Common myeloid progenitor, CD34-positive (primary cell): ENCODE results near the gene DHRS9.

ENCODE experiments used
- CTCF ChIA-PET: fragments of 350-600 bp; sonication (Branson Sonifier 250); formaldehyde crosslinking; loops from one replicate; lab custom pipeline; 2021; ENCODE audit warnings: antibody characterized with exemption; lab: Charles Lee
- POLR2A ChIA-PET: fragments of 350-600 bp; sonication (Branson Sonifier 250); formaldehyde crosslinking; loops from one replicate; lab custom pipeline; 2021; ENCODE audit warnings: antibody characterized with exemption; lab: Charles Lee
- DNase-seq, 3 donors: peaks; one replicate each; pipeline versions ENCODE4 v3.0.0 to v3.0.0-alpha.2; 2013
- H3K27ac ChIP-seq, 2 experiments: 1 replicate in 1 of 2; 2 replicates in 1 of 2; pipeline ENCODE4 v1.7.0; 2013; ENCODE audit warnings: inconsistent platforms in 2 of 2, low read length in 2 of 2, mild to moderate bottlenecking in 2 of 2, low read depth in 1 of 2, moderate library complexity in 1 of 2; ENCODE audit not compliant: severe bottlenecking in 2 of 2, insufficient read depth in 1 of 2, poor library complexity in 1 of 2
- H3K27me3 ChIP-seq, 5 experiments: replicated peaks in 2 of 5; 1 replicate in 3 of 5; 2 replicates in 2 of 5; pipeline versions ENCODE4 v1.6.1 to v1.7.0; 2013; ENCODE audit warnings: low read length in 4 of 5, mild to moderate bottlenecking in 2 of 5, moderate library complexity in 2 of 5, inconsistent platforms in 1 of 5; ENCODE audit not compliant: insufficient read depth in 5 of 5, control insufficient read depth in 4 of 5
- H3K36me3 ChIP-seq, 4 experiments: 1 replicate in 2 of 4; 2 replicates in 2 of 4; pipeline versions ENCODE4 v1.6.1 to v1.7.0; 2013; ENCODE audit warnings: low read length in 3 of 4, control low read depth in 1 of 4, mild to moderate bottlenecking in 1 of 4; ENCODE audit not compliant: control insufficient read depth in 4 of 4, insufficient read depth in 4 of 4
- H3K4me1 ChIP-seq, 4 experiments: 1 replicate in 3 of 4; 2 replicates in 1 of 4; pipeline versions ENCODE4 v1.6.1 to v1.7.1; 2013; ENCODE audit warnings: low read length in 3 of 4, mild to moderate bottlenecking in 3 of 4, control low read depth in 1 of 4, inconsistent platforms in 1 of 4, moderate library complexity in 1 of 4; ENCODE audit not compliant: control insufficient read depth in 4 of 4, insufficient read depth in 4 of 4; ENCODE audit errors: control extremely low read depth in 1 of 4
- H3K4me3 ChIP-seq, 7 experiments: 1 replicate in 4 of 7; 2 replicates in 3 of 7; pipeline versions ENCODE4 v1.5.1 to v1.7.0; 2013; ENCODE audit warnings: mild to moderate bottlenecking in 7 of 7, low read length in 6 of 7, moderate library complexity in 6 of 7, inconsistent platforms in 2 of 7, low read depth in 2 of 7, control low read depth in 1 of 7; ENCODE audit not compliant: insufficient read depth in 4 of 7, control insufficient read depth in 1 of 7; ENCODE audit errors: extremely low read depth in 1 of 7
- H3K9me3 ChIP-seq, 5 experiments: 1 replicate in 4 of 5; 2 replicates in 1 of 5; pipeline versions ENCODE4 v1.6.1 to v1.7.1; 2013; ENCODE audit warnings: low read length in 4 of 5, mild to moderate bottlenecking in 2 of 5, inconsistent platforms in 1 of 5, low read depth in 1 of 5, moderate library complexity in 1 of 5; ENCODE audit not compliant: control insufficient read depth in 4 of 5, insufficient read depth in 2 of 5; ENCODE audit errors: control extremely low read depth in 1 of 5
- WGBS: methylation state at CpG from one replicate; pipeline ENCODE4 v1.1.5; 2013; ENCODE audit not compliant: insufficient coverage; 5-methylcytosine and 5-hydroxymethylcytosine counted together

DHRS9 gene

GRCh38 chr2:169086893-169087467 is 17.6 kb downstream of the DHRS9 start:
- POLR2A ChIA-PET, result no interaction called here
- Histone ChIP-seq H3K4me3 (no peak overlapping the region), H3K9me3 (peaks cover 0 to 3% (median 0%) of the 10 kb centered on the region in 5 experiments), H3K36me3 (no peaks in the 10 kb centered on the region), H3K27me3 (no peaks in the 10 kb centered on the region), H3K27ac (no peak overlapping the region), H3K4me1 (peaks cover 0 to 12% (median 6%) of the 10 kb centered on the region in 4 experiments)
- CTCF ChIA-PET, result no interaction called here
- 94% methylated on average over 2 of the region's 3 CpGs for WGBS
- no peak for DNase-seq

DNA sequence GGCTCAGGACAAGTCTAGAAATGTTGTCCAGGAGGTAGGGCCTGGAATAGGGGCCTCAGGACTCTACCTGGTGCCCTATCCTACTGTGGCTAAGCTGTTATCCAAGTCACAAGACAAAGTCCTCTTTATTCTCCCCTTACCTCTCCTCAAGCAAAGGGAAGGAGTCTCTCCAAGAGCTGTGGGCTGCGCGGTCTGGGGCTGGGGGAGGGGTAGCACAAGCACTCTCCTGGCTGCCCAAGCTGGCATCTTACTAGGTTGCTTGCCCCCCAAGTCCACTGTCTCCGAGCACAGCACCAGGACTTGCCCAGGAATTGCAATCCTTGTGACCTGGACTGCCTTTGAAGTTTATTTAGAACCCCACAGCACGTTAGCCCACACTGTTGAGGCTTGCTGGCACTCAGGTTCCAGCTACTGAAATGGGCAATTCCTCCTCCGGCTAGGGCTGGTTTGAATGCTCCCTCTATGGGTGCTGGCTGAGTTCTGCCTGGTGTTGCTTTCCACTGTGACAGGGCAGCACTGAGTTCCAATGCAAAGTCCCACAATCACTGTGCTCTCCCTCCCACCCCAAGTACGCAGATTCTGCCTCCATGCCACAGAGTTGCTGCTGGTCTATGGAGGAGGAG is 18.5 kb downstream of the DHRS9 start:
- ChIA-PET POLR2A (no interaction called here), CTCF (no interaction called here)
- no peak overlapping the region for H3K4me3 ChIP-seq
- whole genome bisulfite sequencing, result 100% methylated on average over 4 of the region's 6 CpGs
- no peak for DNase-seq
- H3K9me3 ChIP-seq, result peaks cover 0 to 3% (median 0%) of the 10 kb centered on the region in 5 experiments
- H3K4me1 ChIP-seq, result peaks cover 0 to 12% (median 6%) of the 10 kb centered on the region in 4 experiments
- no peaks in the 10 kb centered on the region for H3K27me3 ChIP-seq
- no peaks in the 10 kb centered on the region for H3K36me3 ChIP-seq
- no peak overlapping the region for H3K27ac ChIP-seq

DNA sequence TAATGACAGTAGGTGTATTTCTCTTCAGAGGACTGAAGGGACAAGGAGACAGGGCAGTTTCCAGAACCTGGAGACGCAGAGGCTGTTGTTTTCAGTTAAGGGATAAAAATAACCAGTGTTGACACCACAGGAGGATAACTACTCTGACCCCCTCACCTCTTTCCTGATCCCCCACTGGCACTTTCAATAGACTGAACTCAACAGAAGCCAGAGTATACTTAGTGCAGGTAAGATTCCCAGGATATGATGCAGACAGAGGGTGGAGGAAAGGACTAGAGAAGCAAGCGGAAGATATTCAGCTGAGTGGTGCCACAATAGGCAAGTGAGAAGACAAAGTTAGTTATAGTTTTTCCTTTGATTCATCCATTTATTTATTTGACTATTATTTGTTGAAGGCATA is 19.8 kb downstream of the DHRS9 start:
- POLR2A ChIA-PET, result no interaction called here
- H3K4me3 ChIP-seq, result no peak overlapping the region
- no peak overlapping the region for H3K27ac ChIP-seq
- no CpG with 5 or more reads among the region's 2 CpGs for WGBS
- DNase-seq, result no peak
- peaks cover 0 to 3% (median 0%) of the 10 kb centered on the region in 5 experiments for H3K9me3 ChIP-seq
- peaks cover 0 to 12% (median 6%) of the 10 kb centered on the region in 4 experiments for H3K4me1 ChIP-seq
- H3K27me3 ChIP-seq, result no peaks in the 10 kb centered on the region
- CTCF ChIA-PET, result no interaction called here
- H3K36me3 ChIP-seq, result no peaks in the 10 kb centered on the region

DNA sequence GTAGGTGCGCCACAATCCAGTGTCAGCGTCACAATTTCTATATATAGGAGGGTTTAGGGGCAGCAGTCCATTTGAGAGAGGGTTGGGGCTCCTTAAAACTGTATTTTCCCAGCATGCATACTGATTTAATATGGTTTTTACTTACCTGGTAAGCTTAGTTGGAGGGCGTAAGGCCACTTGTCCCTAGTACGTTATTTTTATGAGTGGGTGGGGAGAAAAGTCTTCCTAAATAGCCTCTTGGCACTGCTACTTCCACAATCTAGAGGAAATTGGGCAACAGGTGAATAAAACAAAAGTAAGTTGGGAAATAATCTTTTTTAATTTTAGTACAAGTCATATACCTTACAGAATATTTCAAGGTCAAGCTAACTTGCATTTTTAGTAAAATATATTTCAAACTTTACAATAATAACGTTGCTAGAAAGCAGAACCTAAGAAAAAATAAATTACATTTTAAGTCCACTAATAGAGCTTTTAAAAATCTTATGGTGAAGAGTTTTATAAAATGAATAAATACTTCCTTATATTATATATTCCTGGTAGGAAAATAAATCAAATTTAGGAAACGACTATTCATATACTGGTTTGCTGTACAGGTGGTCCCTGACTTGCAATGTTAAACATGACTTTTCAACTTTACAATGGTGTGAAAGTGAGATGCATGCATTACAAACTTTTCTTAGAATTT is 20.9 kb downstream of the DHRS9 start:
- H3K36me3 ChIP-seq, result no peaks in the 10 kb centered on the region
- H3K27ac ChIP-seq, result no peak overlapping the region
- H3K9me3 ChIP-seq, result peaks cover 0 to 3% (median 0%) of the 10 kb centered on the region in 5 experiments
- DNase-seq, result no peak
- POLR2A ChIA-PET, result no interaction called here
- H3K4me3 ChIP-seq, result no peak overlapping the region
- CTCF ChIA-PET, result interaction anchor here (0.7 to 1.3 kb wide), 2 partner anchors 14 to 16 kb away, joined by 3 to 4 read pairs; no protein-coding TSS in a partner anchor
- no peaks in the 10 kb centered on the region for H3K27me3 ChIP-seq
- WGBS, result no CpG with 5 or more reads among the region's 6 CpGs
- H3K4me1 ChIP-seq, result peaks cover 3 to 19% (median 9%) of the 10 kb centered on the region in 4 experiments

- H3K9me3 ChIP-seq, result no peaks in the 10 kb centered on the region
- H3K27me3 ChIP-seq, result no peaks in the 10 kb centered on the region
- H3K4me3 ChIP-seq, result no peak overlapping the region
- H3K36me3 ChIP-seq, result no peaks in the 10 kb centered on the region
- POLR2A ChIA-PET, result no interaction called here
- no peak for DNase-seq
- no peak overlapping the region for H3K27ac ChIP-seq
- CTCF ChIA-PET, result no interaction called here
- H3K4me1 ChIP-seq, result peaks cover 11 to 29% (median 15%) of the 10 kb centered on the region in 4 experiments
- 100% methylated on average over 1 of the region's 3 CpGs for WGBS
These were observed 21.9 kb downstream of the DHRS9 start for GRCh38 chr2:169091256-169091655.

DNA sequence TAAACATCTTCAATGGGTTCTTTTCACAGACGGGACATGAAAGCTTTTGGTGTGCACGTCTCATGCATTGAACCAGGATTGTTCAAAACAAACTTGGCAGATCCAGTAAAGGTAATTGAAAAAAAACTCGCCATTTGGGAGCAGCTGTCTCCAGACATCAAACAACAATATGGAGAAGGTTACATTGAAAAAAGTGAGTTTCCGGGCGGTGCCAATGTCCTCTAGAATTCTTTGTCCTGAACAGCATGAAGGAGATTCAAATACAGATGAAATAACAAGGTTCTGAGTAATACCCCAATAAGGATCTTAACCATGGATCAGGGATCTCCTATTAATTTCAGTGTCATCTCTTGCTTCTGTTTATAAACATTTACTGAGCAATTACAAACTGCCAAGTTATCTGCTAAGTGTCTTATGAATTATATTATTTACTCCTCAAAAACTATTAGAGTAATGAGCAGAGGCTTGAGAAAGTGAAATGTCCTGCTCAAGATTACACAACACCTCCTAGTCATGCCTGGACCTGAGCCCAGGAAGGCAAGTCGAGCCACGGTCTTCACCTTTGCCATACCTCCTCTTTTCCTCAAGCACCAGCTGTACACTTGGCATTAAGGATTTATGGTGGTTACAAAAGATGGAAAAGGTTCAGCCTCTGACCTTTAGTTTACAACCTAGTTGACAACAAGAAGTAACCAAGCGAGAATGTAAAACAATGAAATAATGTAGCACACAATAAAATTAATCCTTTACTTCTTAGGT is 22.6 kb downstream of the DHRS9 start:
- Histone ChIP-seq H3K4me3 (no peak overlapping the region), H3K4me1 (peaks cover 11 to 33% (median 18%) of the 10 kb centered on the region in 4 experiments), H3K27me3 (no peaks in the 10 kb centered on the region), H3K27ac (no peak overlapping the region), H3K9me3 (no peaks in the 10 kb centered on the region), H3K36me3 (no peaks in the 10 kb centered on the region)
- DNase-seq, result no peak
- WGBS, result 88% methylated on average over 6 of the region's 8 CpGs
- POLR2A ChIA-PET, result no interaction called here
- CTCF ChIA-PET, result no interaction called here
